ENCODE results near the gene ANXA11.
A peak's percentile ranks its signal among the peaks of the same experiment; 100 is the strongest.
"Not testable (repeated sequence)": the region's sequence is repeated elsewhere in the genome, so short reads cannot be mapped to it uniquely, and the experiment has no call there.

The ANXA11 gene

GRCh38 chr10:80205477-80206276 lies at the start of gene ANXA11:
Gene ANXA11, minus strand, starts transcription at chr10:80205537. Its CDS starts 32,676 bp downstream, at chr10:80172861.
- peak; percentile 86 for DNase-seq (ENCODE audit: low spot score)

- not testable (repeated sequence) for DNase-seq (ENCODE audit: low spot score)
These were observed 49.4 kb upstream of the ANXA11 start for GRCh38 chr10:80254726-80255125.

DNA sequence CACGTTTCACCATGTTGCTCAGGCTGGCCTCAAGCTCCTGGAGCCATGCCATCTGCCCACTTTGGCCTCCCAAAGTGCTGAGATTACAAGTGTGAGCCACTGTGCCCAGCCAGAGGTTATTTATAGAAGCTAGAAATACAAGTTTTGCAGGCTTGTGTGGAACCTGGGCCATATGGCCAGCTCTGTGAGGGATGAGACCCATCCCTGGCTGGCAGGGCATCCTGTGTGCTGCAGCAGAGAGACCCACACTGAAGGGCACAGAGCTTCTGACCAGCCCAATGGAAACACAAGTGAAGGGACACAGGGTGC lies 48.6 kb upstream of the ANXA11 start:
- not testable (repeated sequence) for DNase-seq (ENCODE audit: low spot score)

DNA sequence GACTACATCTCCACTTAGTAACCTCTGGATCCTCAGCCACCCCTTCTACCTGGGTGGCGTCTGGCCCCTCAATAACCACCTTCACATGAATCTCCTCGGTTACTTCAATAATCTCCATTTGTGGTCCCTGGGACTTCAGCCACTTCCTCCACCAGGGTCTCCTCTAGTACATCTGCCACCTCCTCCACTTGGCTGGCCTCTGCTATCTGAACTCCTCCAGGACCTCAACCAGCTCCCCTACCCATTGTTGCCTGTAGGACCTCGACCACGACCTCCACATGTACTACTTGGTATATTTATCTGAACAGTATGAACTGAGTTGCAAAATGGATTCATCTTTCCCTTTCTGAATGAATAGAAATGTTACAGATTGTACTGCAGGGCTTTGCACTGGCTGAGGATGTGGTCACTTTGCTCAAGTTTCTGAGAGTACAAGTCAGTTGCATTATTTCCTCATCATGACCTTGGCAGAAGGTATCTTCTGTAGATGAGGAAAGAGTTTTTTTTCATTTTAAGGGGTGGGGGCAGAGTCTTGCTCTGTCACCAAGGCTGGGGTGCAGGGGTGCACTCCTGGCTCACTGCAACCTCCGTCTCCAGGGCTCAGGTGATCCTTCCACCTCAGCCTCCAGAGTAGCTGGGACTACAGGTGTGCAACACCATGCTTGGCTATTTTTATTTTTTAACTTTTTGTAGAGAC lies 48.1 kb upstream of the ANXA11 start:
- peak; percentile 58 for DNase-seq (ENCODE audit: low spot score)

DNA sequence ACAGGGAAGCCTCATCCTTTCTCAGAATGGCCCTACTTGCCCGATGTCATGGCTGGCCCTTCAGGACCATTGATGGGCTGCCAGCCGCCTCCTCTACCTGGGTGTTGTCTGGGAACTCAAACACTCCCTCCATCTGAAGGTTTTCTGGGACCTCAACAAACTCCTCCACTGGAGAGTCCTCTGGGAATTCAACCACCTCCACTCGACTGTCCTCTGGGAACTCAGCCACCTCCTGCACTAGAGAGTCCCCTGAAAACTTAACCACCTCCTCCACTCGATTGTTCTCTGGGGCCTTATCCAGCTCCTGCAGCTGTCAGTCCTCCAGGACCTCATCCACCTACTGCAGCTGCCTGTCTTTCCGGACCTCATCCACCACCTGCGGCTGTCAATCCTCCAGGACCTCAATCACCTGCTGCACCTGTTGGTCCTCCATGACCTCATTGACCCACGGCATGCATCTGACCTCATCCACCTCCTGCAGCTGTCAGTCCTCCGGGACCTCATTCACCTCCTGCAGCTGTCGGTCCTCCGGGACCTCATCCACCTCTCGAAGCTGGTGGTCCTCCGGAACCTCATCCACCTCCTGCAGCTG lies 47.1 kb upstream of the ANXA11 start:
- DNase-seq (ENCODE audit: low spot score) = no peak

- not testable (repeated sequence) for DNase-seq (ENCODE audit: low spot score)
These were observed 46.5 kb upstream of the ANXA11 start for GRCh38 chr10:80251703-80252280.

GRCh38 chr10:80250399-80250798 lies 45.1 kb upstream of the ANXA11 start:
- DNase-seq (ENCODE audit: low spot score) = not testable (repeated sequence)

- not testable (repeated sequence) for DNase-seq (ENCODE audit: low spot score)
These were observed 44.6 kb upstream of the ANXA11 start for GRCh38 chr10:80249906-80250305.

DNA sequence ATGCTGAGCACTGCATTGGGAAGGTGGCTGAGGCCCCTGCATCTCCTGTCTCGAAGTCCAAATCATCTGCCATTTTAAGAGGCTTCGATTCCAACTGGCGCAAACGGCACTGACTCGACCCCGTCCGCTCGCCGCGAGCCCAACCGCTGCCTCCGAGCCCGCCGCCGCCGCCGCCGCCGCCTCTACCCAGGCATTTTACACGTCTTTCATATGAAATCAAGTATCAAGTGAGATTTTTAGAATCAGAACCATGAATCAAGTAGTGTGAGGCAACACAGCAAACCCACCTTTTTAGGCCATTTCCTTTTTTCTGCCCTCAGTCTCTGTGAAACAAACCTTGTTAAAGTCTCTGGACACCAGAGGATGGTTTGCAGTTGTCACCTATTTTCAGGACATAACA lies 42.3 kb upstream of the ANXA11 start:
- DNase-seq (ENCODE audit: low spot score) = not testable (repeated sequence)

GRCh38 chr10:80244371-80244770 lies 39.0 kb upstream of the ANXA11 start:
- DNase-seq (ENCODE audit: low spot score) = not testable (repeated sequence)

- DNase-seq (ENCODE audit: low spot score) = not testable (repeated sequence)
These were observed 37.0 kb upstream of the ANXA11 start for GRCh38 chr10:80242341-80242740.

GRCh38 chr10:80236457-80236856 lies 31.1 kb upstream of the ANXA11 start:
- DNase-seq (ENCODE audit: low spot score) = not testable (repeated sequence)

DNA sequence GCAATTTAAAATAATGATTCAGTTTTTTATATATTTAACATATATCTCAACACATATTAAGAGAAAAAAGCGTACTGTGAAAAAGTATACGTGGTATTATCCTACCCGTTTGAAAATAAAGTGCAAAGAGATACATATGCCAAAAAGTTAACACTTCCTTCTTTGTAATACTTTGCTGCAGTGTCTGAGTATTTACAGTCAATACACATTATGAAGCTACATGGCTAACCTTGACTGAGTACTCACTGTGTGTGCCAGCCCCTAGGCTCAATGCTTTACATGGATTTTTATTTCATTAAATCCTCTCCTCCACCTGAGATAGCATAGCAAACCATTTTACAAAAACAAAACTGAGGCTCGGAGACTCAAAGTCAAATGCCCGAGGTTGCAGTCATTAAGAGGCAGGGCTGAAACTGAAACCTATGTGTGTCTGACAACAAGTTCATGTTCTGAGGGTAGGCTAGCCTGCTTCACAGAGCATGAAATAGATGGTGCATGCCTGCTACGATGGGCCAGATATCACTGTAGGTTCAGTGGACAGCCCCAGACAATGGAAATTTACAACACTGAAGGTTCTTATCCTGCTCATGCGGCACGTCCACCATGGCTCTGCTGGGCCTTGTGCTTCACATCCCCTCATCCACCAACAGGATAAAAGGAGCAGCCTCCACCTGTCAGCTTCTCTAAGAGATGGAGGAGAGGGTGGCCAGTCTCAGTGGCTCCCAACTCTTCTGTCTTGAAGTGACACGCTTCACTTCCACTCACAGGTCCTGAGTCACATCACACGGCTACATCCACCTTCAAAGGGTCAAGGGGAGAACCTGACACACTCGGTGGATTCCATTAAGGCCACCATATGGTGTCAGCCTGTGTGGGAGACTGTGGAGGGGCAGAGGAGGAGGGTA lies 29.2 kb upstream of the ANXA11 start:
- peak; percentile 18 for DNase-seq (ENCODE audit: low spot score)

- not testable (repeated sequence) for DNase-seq (ENCODE audit: low spot score)
These were observed 28.5 kb upstream of the ANXA11 start for GRCh38 chr10:80233871-80234270.

GRCh38 chr10:80226723-80227122 lies 21.4 kb upstream of the ANXA11 start:
- not testable (repeated sequence) for DNase-seq (ENCODE audit: low spot score)

DNA sequence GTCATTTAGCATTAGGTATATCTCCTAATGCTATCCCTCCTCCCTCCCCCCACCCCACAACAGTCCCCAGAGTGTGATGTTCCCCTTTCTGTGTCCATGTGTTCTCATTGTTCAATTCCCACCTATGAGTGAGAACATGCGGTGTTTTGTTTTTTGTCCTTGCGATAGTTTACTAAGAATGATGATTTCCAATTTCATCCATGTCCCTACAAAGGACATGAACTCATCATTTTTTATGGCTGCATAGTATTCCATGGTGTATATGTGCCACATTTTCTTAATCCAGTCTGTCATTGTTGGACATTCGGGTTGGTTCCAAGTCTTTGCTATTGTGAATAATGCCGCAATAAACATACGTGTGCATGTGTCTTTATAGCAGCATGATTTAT lies 17.7 kb upstream of the ANXA11 start:
- not testable (repeated sequence) for DNase-seq (ENCODE audit: low spot score)

- peak; percentile 74 for DNase-seq (ENCODE audit: low spot score)
These were observed 13.5 kb upstream of the ANXA11 start for GRCh38 chr10:80218878-80219277.

DNA sequence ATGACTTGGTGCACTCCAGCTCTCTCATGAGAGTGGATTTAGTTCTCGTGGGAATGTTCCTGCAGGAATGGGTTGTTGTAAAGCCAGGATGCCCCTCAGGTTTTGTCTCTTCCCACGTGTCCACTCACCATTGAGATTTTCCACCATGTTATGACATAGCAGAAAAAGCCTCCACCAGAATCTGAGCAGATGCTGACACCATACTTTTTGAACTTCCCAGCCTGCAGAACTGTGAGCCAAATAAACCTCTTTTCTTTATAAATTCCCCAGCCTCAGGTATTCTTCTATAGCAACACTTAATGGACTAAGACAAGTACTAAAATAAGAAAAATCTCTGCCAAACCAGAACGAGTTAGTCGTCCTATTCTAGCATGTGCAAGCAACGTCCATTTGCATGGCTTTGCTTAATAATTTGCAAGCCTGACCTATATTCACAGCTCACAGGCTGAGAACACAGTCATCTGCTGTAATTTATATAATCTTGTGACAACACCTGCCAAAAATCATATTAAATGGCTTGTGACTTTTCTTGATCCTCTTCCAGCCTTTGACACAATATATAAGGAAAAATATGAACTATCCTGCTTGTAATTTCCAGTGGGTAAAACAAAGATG lies 9.1 kb upstream of the ANXA11 start:
- DNase-seq (ENCODE audit: low spot score) = not testable (repeated sequence)

DNA sequence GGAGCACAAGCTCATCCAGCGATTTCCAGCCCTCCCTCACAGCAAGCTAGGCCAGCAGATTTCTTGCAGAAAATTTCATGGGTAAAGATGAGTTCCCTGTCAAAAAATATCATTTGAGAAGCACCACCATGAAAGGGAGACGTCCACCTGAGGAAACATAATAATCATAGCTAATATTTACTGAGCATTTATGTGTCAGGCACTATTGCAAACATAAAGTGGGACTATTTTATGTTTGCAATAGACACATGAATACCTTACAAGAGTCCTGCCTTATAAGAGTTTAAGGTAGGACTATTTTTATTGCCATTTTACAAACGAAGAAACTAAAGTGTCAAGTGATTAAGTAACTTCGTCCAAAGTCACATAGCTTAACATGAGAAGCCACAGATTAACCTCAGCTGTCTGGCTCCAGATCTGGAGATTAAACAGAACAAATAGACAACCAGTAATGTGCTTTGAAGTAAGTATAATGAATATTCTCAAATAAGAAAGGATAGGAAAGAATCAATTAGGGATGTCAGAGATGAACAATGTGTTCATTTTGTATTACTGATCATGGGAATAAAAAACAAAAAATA lies 7.3 kb upstream of the ANXA11 start:
- DNase-seq (ENCODE audit: low spot score) = not testable (repeated sequence)

DNA sequence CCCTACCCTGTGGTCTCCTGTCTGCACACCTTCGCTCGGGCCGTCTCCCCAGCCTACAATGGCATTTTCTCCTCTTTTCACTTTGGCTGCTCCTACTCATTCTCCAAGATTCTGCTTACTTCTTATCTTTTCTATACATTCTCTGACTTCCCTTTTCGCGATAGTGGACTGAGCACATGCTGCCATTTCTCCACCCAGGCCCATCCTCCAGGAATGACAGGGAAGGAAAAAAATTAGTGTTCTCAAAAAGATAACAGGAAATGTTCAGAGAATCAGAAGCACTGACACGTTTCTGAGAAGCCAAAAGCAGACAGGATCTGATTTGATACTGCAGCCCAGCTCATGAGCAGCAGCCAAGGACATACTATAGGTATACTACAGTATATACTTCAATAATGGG lies 6.4 kb upstream of the ANXA11 start:
- no peak for DNase-seq (ENCODE audit: low spot score)

- no peak for DNase-seq (ENCODE audit: low spot score)
These were observed 4.9 kb upstream of the ANXA11 start for GRCh38 chr10:80210259-80210658.

All from activated CD4-positive, alpha-beta T cell treated with anti-CD3 and anti-CD28 coated beads, Interleukin-2, Interleukin-4, amounts not matched to agents 100 ng/mL and 50 ng/mL, durations not matched to agents 16 hours and 8 hours (primary cell).